ENCODE data around the gene ADGRB3. TPM values are rescaled to one million over a fixed set of nuclear protein-coding genes. Genes with fewer than 3 reads are reported as not detected.

The ADGRB3 gene
- total and polyA plus RNA-seq, 12 donors: 0.47 to 2.1 (median 0.85) TPM

DNA sequence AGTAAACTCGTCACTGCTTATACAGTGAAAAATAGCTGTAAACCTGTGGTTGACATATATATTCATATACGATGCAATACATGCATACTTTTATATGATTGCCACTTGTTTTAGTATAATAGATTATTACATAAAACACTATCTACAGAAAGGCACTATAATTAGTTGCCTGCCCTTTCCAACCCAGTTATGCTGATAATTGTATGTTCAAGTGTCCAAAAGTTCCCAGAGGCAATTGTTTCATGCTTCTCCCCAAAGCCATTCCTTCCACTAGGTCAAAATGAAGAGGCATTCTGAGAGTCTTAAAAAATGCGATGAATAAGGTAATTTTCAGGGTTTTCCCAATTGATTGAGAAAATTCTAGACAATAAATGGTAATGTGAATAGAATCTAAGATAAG is 727.1 kb downstream of the ADGRB3 start:
- Histone ChIP-seq H3K27me3 (no peaks in the 10 kb centered on the region), H3K4me1 (peaks cover 0 to 12% (median 0%) of the 10 kb centered on the region in 9 donors), H3K4me3 (no peak overlapping the region), H3K36me3 (no peaks in the 10 kb centered on the region), H3K27ac (peak overlapping the region in 2 of 10 donors; percentile 9 to 15), H3K9me3 (no peaks in the 10 kb centered on the region)
- TF ChIP-seq, protein P1, sequence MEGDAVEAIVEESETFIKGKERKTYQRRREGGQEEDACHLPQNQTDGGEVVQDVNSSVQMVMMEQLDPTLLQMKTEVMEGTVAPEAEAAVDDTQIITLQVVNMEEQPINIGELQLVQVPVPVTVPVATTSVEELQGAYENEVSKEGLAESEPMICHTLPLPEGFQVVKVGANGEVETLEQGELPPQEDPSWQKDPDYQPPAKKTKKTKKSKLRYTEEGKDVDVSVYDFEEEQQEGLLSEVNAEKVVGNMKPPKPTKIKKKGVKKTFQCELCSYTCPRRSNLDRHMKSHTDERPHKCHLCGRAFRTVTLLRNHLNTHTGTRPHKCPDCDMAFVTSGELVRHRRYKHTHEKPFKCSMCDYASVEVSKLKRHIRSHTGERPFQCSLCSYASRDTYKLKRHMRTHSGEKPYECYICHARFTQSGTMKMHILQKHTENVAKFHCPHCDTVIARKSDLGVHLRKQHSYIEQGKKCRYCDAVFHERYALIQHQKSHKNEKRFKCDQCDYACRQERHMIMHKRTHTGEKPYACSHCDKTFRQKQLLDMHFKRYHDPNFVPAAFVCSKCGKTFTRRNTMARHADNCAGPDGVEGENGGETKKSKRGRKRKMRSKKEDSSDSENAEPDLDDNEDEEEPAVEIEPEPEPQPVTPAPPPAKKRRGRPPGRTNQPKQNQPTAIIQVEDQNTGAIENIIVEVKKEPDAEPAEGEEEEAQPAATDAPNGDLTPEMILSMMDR (IDR thresholded peaks at IDR 0.05): peak in 1 of 9 donors; percentile 9
- DNase-seq (no peak), ATAC-seq (peak in 2 of 8 donors; percentile 58 to 60)
- intact Hi-C loops (cut with DNase I): no loop called here
- WGBS, 2 donors: 70 to 74% methylated on average over 3 of the region's 3 CpGs

- Histone ChIP-seq H3K9me3 (no peaks in the 10 kb centered on the region), H3K27me3 (no peaks in the 10 kb centered on the region), H3K4me1 (peaks cover 0 to 16% (median 4%) of the 10 kb centered on the region in 9 donors), H3K36me3 (no peaks in the 10 kb centered on the region), H3K4me3 (no peak overlapping the region), H3K27ac (no peak overlapping the region)
- TF ChIP-seq, protein P1 (IDR thresholded peaks at IDR 0.05): no peak
- intact Hi-C loops (cut with DNase I): no loop called here
- ATAC-seq (no peak), DNase-seq (no peak)
- WGBS, 2 donors: 89% methylated on average over 1 of the region's 1 CpG
These were observed 731.7 kb downstream of the ADGRB3 start for GRCh38 chr6:69366831-69367230.

DNA sequence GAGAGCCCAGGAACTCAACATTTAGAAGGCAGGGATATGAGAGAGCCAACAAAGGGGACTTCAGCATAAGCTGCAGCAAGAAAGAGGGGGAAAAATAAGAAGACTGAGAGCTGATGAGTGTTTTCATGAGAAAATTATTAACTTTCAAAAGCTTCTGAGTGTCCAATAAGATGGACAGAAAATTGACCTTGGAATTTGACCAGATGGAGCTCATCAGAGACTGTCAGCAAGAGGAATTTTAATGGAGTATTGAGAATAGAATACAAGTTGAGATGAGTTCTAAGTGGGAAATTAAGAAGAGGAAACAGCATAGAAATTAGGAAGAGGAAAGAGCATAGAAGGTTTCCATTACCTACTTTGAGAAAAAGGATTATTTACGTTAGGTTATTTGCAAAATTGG is 733.5 kb downstream of the ADGRB3 start:
- TF ChIP-seq, protein P1 (IDR thresholded peaks at IDR 0.05): no peak
- intact Hi-C loops (cut with DNase I): no loop called here
- Histone ChIP-seq H3K4me1 (peaks cover 0 to 4% (median 0%) of the 10 kb centered on the region in 9 donors), H3K27ac (no peak overlapping the region), H3K4me3 (no peak overlapping the region), H3K36me3 (no peaks in the 10 kb centered on the region), H3K27me3 (no peaks in the 10 kb centered on the region), H3K9me3 (no peaks in the 10 kb centered on the region)
- DNase-seq (no peak), ATAC-seq (no peak)
- WGBS, 2 donors: 82 to 85% methylated on average over 1 of the region's 1 CpG

- TF ChIP-seq, protein P1 (IDR thresholded peaks at IDR 0.05): no peak
- DNase-seq: peak; percentile 29 to 31
- H3K27ac ChIP-seq: no peak overlapping the region
- H3K27me3 ChIP-seq: no peaks in the 10 kb centered on the region
- H3K4me3 ChIP-seq: no peak overlapping the region
- intact Hi-C loops (cut with DNase I): loop anchor here in 1 of 10 donors (10.0 kb wide), 1 partner anchor 396 kb away; no protein-coding TSS in a partner anchor
- ATAC-seq: peak in 7 of 8 donors; percentile 58 to 95 (median 90)
- H3K4me1 ChIP-seq: peaks cover 0 to 4% (median 0%) of the 10 kb centered on the region in 9 donors
- H3K36me3 ChIP-seq: no peaks in the 10 kb centered on the region
- H3K9me3 ChIP-seq: no peaks in the 10 kb centered on the region
- WGBS, 2 donors: 34 to 47% methylated on average over 3 of the region's 3 CpGs
These were observed 735.7 kb downstream of the ADGRB3 start for GRCh38 chr6:69370763-69371162.

Measured in heart right ventricle (tissue), 16 donors.